ENCODE results near the gene NLGN3.

DNA sequence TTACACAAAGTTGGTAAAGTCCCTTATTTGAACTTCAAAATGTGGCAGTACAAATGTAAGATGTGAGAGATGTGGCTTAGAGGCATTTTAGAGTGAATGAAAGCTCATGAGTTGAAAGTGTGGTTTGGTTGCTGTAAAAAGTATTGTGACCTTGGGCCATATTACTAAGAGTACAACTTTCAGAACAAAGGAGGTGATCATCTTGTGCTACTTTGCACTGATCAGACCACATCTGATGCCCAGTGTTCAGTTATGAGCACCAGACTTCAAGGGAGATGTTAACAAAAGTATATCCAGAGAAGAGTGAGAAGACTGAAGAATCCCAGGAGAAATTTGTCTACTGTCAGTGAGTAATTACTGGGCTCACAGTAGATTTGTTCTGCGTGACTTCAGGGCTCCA is 30.2 kb downstream of the NLGN3 start:
- no peak for TF ChIP-seq POLR2AphosphoS5 (IDR thresholded peaks at IDR 0.05)
- TF ChIP-seq, protein P1, sequence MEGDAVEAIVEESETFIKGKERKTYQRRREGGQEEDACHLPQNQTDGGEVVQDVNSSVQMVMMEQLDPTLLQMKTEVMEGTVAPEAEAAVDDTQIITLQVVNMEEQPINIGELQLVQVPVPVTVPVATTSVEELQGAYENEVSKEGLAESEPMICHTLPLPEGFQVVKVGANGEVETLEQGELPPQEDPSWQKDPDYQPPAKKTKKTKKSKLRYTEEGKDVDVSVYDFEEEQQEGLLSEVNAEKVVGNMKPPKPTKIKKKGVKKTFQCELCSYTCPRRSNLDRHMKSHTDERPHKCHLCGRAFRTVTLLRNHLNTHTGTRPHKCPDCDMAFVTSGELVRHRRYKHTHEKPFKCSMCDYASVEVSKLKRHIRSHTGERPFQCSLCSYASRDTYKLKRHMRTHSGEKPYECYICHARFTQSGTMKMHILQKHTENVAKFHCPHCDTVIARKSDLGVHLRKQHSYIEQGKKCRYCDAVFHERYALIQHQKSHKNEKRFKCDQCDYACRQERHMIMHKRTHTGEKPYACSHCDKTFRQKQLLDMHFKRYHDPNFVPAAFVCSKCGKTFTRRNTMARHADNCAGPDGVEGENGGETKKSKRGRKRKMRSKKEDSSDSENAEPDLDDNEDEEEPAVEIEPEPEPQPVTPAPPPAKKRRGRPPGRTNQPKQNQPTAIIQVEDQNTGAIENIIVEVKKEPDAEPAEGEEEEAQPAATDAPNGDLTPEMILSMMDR (IDR thresholded peaks at IDR 0.05): no peak
- TF ChIP-seq POLR2A (IDR thresholded peaks at IDR 0.05): no peak
